CD4-positive, alpha-beta T cell treated with Interleukin-17A for 4 hours (primary cell): ENCODE results near the gene SNAP25.

Source experiments
- DNase-seq: peaks from one replicate; pipeline ENCODE4 v3.0.0-alpha.2; 2020; ENCODE audit warnings: mixed read lengths

The SNAP25 gene

GRCh38 chr20:10264166-10264558, 45.5 kb downstream of the SNAP25 start:
- DNase-seq: no peak

GRCh38 chr20:10268636-10269035, 50.0 kb downstream of the SNAP25 start:
- DNase-seq: no peak

- no peak for DNase-seq
These were observed 52.0 kb downstream of the SNAP25 start for GRCh38 chr20:10270630-10271029.

GRCh38 chr20:10271494-10272219, 53.0 kb downstream of the SNAP25 start:
- DNase-seq: no peak

GRCh38 chr20:10276878-10277580, 58.4 kb downstream of the SNAP25 start:
- no peak for DNase-seq

GRCh38 chr20:10277616-10278015, 59.0 kb downstream of the SNAP25 start:
- no peak for DNase-seq

- DNase-seq: no peak
These were observed 59.8 kb downstream of the SNAP25 start for GRCh38 chr20:10278412-10278811.

GRCh38 chr20:10280018-10280908, 61.6 kb downstream of the SNAP25 start:
- no peak for DNase-seq

- no peak for DNase-seq
These were observed 63.3 kb downstream of the SNAP25 start for GRCh38 chr20:10281911-10282310.

- no peak for DNase-seq
These were observed 64.4 kb downstream of the SNAP25 start for GRCh38 chr20:10282979-10283456.

GRCh38 chr20:10286356-10286755, 67.7 kb downstream of the SNAP25 start:
- DNase-seq: no peak

- DNase-seq: no peak
These were observed 69.8 kb downstream of the SNAP25 start for GRCh38 chr20:10288421-10288820.

- no peak for DNase-seq
These were observed 70.5 kb downstream of the SNAP25 start for GRCh38 chr20:10288954-10289646.

GRCh38 chr20:10291568-10292248, 73.1 kb downstream of the SNAP25 start:
- no peak for DNase-seq

- DNase-seq: no peak
These were observed 78.6 kb downstream of the SNAP25 start for GRCh38 chr20:10297223-10297622.

- DNase-seq: no peak
These were observed 79.1 kb downstream of the SNAP25 start for GRCh38 chr20:10297684-10298240.

GRCh38 chr20:10300582-10301446, 82.2 kb downstream of the SNAP25 start:
- no peak for DNase-seq

GRCh38 chr20:10303852-10304251, 85.2 kb downstream of the SNAP25 start:
- no peak for DNase-seq

- no peak for DNase-seq
These were observed 85.9 kb downstream of the SNAP25 start for GRCh38 chr20:10304471-10305046.
